Stimulated activated CD8-positive, alpha-beta memory T cell treated with anti-CD3 and anti-CD28 coated beads, Interleukin-7, amount 100 ng/mL, for 24 hours (primary cell): Measurements from ENCODE around the gene OR7C1.
"Not testable (repeated sequence)": the region's sequence is repeated elsewhere in the genome, so short reads cannot be mapped to it uniquely, and the experiment has no call there.

Experiments
- DNase-seq: peaks from one replicate; pipeline ENCODE4 v3.0.0-alpha.2; 2020; ENCODE audit warnings: low read depth

Gene OR7C1

GRCh38 chr19:14765403-14765802 lies 69.6 kb downstream of the OR7C1 start:
- DNase-seq: not testable (repeated sequence)

- no peak for DNase-seq
These were observed 70.6 kb downstream of the OR7C1 start for GRCh38 chr19:14764401-14764800.

- no peak for DNase-seq
These were observed 71.4 kb downstream of the OR7C1 start for GRCh38 chr19:14763497-14764145.

- no peak for DNase-seq
These were observed 72.9 kb downstream of the OR7C1 start for GRCh38 chr19:14762111-14762510.

GRCh38 chr19:14761607-14762006 lies 73.4 kb downstream of the OR7C1 start:
- DNase-seq: no peak

- no peak for DNase-seq
These were observed 76.2 kb downstream of the OR7C1 start for GRCh38 chr19:14758816-14759215.

GRCh38 chr19:14748601-14749000 lies 86.4 kb downstream of the OR7C1 start:
- no peak for DNase-seq
